ENCODE results near the gene CTDNEP1.

GRCh38 chr17:7292729-7293128 lies 41.2 kb upstream of the CTDNEP1 start:
- TF ChIP-seq, protein P1, sequence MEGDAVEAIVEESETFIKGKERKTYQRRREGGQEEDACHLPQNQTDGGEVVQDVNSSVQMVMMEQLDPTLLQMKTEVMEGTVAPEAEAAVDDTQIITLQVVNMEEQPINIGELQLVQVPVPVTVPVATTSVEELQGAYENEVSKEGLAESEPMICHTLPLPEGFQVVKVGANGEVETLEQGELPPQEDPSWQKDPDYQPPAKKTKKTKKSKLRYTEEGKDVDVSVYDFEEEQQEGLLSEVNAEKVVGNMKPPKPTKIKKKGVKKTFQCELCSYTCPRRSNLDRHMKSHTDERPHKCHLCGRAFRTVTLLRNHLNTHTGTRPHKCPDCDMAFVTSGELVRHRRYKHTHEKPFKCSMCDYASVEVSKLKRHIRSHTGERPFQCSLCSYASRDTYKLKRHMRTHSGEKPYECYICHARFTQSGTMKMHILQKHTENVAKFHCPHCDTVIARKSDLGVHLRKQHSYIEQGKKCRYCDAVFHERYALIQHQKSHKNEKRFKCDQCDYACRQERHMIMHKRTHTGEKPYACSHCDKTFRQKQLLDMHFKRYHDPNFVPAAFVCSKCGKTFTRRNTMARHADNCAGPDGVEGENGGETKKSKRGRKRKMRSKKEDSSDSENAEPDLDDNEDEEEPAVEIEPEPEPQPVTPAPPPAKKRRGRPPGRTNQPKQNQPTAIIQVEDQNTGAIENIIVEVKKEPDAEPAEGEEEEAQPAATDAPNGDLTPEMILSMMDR (IDR thresholded peaks at IDR 0.05) = no peak
- TF ChIP-seq POLR2A (IDR thresholded peaks at IDR 0.05) (no peak), EP300 (IDR thresholded peaks at IDR 0.05) (no peak)
